Ovary (tissue), 9 donors: ENCODE measurements around the gene RBPJ. TPM values are rescaled to one million over a fixed set of nuclear protein-coding genes. Genes with fewer than 3 reads are reported as not detected.

Source experiments
- DNase-seq, 5 donors: peaks; one replicate each; pipeline ENCODE4 v3.0.0-alpha.2; 2019 to 2020
- H3K27ac ChIP-seq, 2 donors: fragments of 200-600 bp; one replicate each; pipeline versions ENCODE4 v1.5.1 to v1.8.0; 2019 to 2022
- H3K27me3 ChIP-seq: fragments of 200-600 bp; one replicate; pipeline ENCODE4 v1.8.0; 2022
- H3K36me3 ChIP-seq: fragments of 200-600 bp; sonication (generic); one replicate; pipeline ENCODE4 v1.5.1; 2019
- H3K4me1 ChIP-seq: one replicate; pipeline ENCODE4 v1.8.1; 2013; ENCODE audit warnings: mild to moderate bottlenecking, moderate library complexity; ENCODE audit not compliant: insufficient read depth
- H3K4me3 ChIP-seq: fragments of 200-600 bp; sonication (generic); one replicate; pipeline ENCODE4 v1.5.1; 2017
- H3K9me3 ChIP-seq, 2 donors: fragments of 200-600 bp in 1 of 2; sonication (generic) in 1 of 2; one replicate each; pipeline versions ENCODE4 v1.5.1 to v1.8.1; 2013 to 2019; ENCODE audit warnings: mild to moderate bottlenecking in 1 of 2, moderate library complexity in 1 of 2
- CTCF ChIP-seq, 3 donors: fragments of 450-650 bp in 2 of 3; fragments of 200-600 bp in 1 of 3; IDR thresholded peaks; one replicate each; pipeline versions ENCODE4 v1.5.1 to v1.8.0; 2016 to 2022; ENCODE audit warnings: antibody characterized with exemption in 3 of 3, mild to moderate bottlenecking in 1 of 3
- EP300 ChIP-seq: sonication (generic); formaldehyde crosslinking; IDR thresholded peaks from one replicate; pipeline ENCODE4 v1.6.1; 2017; ENCODE audit warnings: antibody characterized with exemption
- POLR2A ChIP-seq: fragments of 450-650 bp; IDR thresholded peaks from one replicate; pipeline ENCODE4 v1.6.1; 2017; ENCODE audit warnings: antibody characterized with exemption, mild to moderate bottlenecking, moderate library complexity
- WGBS, 3 donors: extraction: QIAGEN DNeasy Blood & Tissue Kit in 1 of 3; methylation state at CpG; one replicate each; pipeline versions ENCODE4 v1.1.5 to v1.1.7; 2013 to 2017; 5-methylcytosine and 5-hydroxymethylcytosine counted together
- intact Hi-C, 4 donors: fragments of 100-400 bp; cut with DNase I; formaldehyde crosslinking; loops; one replicate each; pipeline versions ENCODE4 v1.11.0 to v1.15.1; 2022 to 2023
- polyA plus RNA-seq, 2 donors: library from polyadenylated mRNA; stranded (reverse); fragments of 200-250 nt in 1 of 2; fragments of 350-450 nt in 1 of 2; fragmentation: Illumina TruSeq in 1 of 2; extraction: RNeasy Lipid Tissue Mini Kit (QIAGEN cat#74804) in 1 of 2; gene quantifications; one replicate each; pipeline ENCODE4 v1.2.3, GENCODE V29; 2013 to 2014
- total RNA-seq, 7 donors: library from RNA; depleted of rRNA in 2 of 7; stranded (reverse); fragments of >200 nt in 2 of 7; fragmentation: NEBNext Ultra II Directional in 3 of 7; extraction: Animal tissue kit (Norgen Biotek cat#: 25700) in 3 of 7; gene quantifications; one replicate each; pipeline versions ENCODE4 v1.1.0 to v1.2.4, GENCODE V29; 2016 to 2023
- donor health status: DM: no; HTN: no; CAD: no; lungs with moderate emphysema.
- donor health status: DM: no; HTN: no; CAD: no.
- donor health status: Bipolar disorder and iron deficiency.
- donor health status: DM: yes; HTN: yes; CAD: no.
- donor health status: DM: no; HTN: no; CAD: no.
- donor health status: DM: yes; HTN: yes; CAD: no.

RBPJ gene
- total and polyA plus RNA-seq, 9 donors: 36.0 to 75.1 (median 62.7) TPM

DNA sequence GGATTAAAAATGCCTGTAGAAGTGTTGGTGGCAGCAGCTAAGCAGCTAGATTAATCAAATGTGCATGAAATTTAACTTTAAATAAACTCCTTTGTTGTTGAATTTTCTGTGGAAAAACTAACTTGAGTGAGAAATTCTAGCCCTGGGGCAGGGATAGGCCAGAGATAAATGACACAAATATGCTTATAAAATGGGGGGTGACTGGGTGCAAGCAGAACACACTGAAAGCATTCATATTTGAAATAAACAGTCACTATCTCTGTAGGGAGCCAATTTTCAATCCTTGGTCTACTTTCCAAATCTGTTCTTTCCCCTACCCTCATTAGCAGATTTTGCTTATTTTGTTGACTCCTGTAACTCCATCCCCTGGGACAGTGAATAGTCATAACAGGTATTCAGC is 47.9 kb downstream of the RBPJ start:
- no peaks in the 10 kb centered on the region for H3K9me3 ChIP-seq

DNA sequence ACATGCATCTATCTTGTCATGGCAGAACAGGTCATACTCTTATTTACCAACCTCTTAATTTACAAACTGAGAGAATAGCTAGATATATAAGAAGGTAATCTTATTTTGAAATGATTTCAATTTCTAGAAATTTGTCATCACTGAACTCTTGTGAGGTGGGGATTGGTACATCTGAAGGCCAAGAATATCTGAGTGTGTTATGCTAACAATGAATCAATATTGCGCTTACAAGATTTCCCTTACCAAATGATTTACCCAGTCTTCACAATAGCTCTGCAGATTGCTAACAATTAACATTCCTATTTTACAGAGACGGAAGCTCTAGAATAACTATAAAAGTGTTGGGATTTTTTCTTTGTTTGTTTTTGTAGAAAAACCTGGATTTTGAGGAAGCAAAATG is 48.3 kb downstream of the RBPJ start:
- H3K4me1 ChIP-seq: peaks cover 6% of the 10 kb centered on the region
- intact Hi-C loops: no loop called here
- 56 to 67% (median 59%) methylated on average over 2 of the region's 2 CpGs for WGBS, 3 donors
- no peaks in the 10 kb centered on the region for H3K27me3 ChIP-seq
- no peak overlapping the region for H3K4me3 ChIP-seq
- no peak overlapping the region for H3K27ac ChIP-seq
- no peaks in the 10 kb centered on the region for H3K9me3 ChIP-seq
- H3K36me3 ChIP-seq: no peaks in the 10 kb centered on the region
- TF ChIP-seq POLR2A: no peak
- DNase-seq: no peak

More for the DNA sequence above, 47.9 kb downstream of the RBPJ start:
- H3K4me1 ChIP-seq: peaks cover 6% of the 10 kb centered on the region
- no peaks in the 10 kb centered on the region for H3K36me3 ChIP-seq
- H3K27ac ChIP-seq: no peak overlapping the region
- intact Hi-C loops: no loop called here
- no peak for DNase-seq
- H3K4me3 ChIP-seq: no peak overlapping the region
- H3K27me3 ChIP-seq: no peaks in the 10 kb centered on the region
- TF ChIP-seq EP300 (no peak), CTCF (IDR thresholded peaks at IDR 0.05) (no peak), POLR2A (no peak)

DNA sequence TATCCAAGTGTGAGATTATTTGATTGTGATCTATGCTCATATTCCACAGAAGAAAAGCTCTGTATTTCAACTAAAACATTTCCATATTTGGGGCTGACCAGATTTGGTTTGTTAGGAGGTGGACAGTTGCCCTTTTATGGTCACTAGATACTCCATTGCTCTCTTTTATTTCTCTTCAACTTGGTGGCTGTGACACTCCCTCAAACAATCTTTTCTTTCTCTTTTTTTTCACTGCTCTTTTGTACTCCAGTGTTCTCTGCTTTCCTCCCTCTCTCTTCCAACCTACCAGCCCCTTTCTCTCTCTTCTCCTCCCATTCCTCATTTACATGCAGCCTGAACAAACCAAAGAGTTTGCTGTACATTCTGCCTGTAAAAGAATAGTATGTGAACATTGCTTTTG is 48.8 kb downstream of the RBPJ start:
- Histone ChIP-seq H3K4me3 (no peak overlapping the region), H3K27ac (no peak overlapping the region), H3K27me3 (no peaks in the 10 kb centered on the region), H3K9me3 (no peaks in the 10 kb centered on the region), H3K4me1 (peaks cover 6% of the 10 kb centered on the region), H3K36me3 (no peaks in the 10 kb centered on the region)
- DNase-seq: no peak
- no peak for TF ChIP-seq CTCF (IDR thresholded peaks at IDR 0.05)
- TF ChIP-seq POLR2A: no peak
- no peak for TF ChIP-seq EP300
- intact Hi-C loops: no loop called here

GRCh38 chr4:26372076-26372475 is 51.3 kb downstream of the RBPJ start:
- 95 to 98% (median 95%) methylated on average over 3 of the region's 3 CpGs for WGBS, 3 donors
- peaks cover 6% of the 10 kb centered on the region for H3K4me1 ChIP-seq
- TF ChIP-seq CTCF (IDR thresholded peaks at IDR 0.05) (no peak), POLR2A (no peak), EP300 (no peak)

DNA sequence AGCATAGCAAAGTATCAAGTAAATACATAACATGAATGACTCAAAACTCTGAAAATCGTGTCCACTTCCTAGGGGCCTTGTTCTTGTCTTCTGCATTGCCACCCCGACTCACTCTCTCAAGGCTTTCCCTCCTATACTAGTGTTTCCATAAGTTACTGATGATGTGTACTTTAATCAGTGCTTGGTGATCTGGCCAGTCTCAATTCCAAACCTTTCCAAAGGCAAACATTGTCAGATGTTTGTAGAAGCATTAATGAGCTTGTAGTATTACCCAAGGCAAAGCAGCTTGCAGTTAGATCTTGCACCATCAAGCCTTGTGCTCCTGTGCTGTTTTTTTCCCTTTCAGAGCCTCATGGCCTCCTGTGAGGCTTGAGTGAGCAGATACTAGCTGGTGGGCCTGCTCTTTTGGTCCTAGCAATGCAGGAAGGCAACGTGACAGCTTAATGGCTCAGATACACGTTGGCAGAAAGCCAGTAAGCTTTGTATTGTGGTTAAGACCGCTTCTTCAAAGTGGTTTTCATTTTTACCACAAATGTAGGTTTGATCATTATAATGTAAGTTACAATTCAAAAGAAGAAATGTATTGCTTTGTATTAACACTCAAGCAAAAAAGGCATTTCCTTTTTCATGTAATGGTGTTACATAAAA is 51.8 kb downstream of the RBPJ start:
- DNase-seq: no peak
- Histone ChIP-seq H3K9me3 (no peaks in the 10 kb centered on the region), H3K4me3 (no peak overlapping the region), H3K27ac (no peak overlapping the region), H3K27me3 (no peaks in the 10 kb centered on the region), H3K4me1 (peaks cover 4% of the 10 kb centered on the region), H3K36me3 (no peaks in the 10 kb centered on the region)
- TF ChIP-seq EP300: no peak
- no peak for TF ChIP-seq CTCF (IDR thresholded peaks at IDR 0.05)
- no peak for TF ChIP-seq POLR2A
- WGBS, 3 donors: 47 to 49% (median 47%) methylated on average over 5 of the region's 5 CpGs
- intact Hi-C loops: no loop called here

More at GRCh38 chr4:26372076-26372475, 51.3 kb downstream of the RBPJ start:
- Histone ChIP-seq H3K36me3 (no peaks in the 10 kb centered on the region), H3K27me3 (no peaks in the 10 kb centered on the region), H3K27ac (no peak overlapping the region), H3K9me3 (no peaks in the 10 kb centered on the region), H3K4me3 (no peak overlapping the region)
- no peak for DNase-seq
- intact Hi-C loops: no loop called here
